GM21423 (cell line): ENCODE measurements around the gene KNDC1.
"Not testable (repeated sequence)": the region's sequence is repeated elsewhere in the genome, so short reads cannot be mapped to it uniquely, and the experiment has no call there.

Source experiments
- ATAC-seq: cut with Tn5 transposase; IDR thresholded peaks from one replicate; pipeline ENCODE4 v1.9.1; 2021; ENCODE audit warnings: mild to moderate bottlenecking, moderate library complexity; ENCODE audit not compliant: unreplicated experiment

The KNDC1 gene

DNA sequence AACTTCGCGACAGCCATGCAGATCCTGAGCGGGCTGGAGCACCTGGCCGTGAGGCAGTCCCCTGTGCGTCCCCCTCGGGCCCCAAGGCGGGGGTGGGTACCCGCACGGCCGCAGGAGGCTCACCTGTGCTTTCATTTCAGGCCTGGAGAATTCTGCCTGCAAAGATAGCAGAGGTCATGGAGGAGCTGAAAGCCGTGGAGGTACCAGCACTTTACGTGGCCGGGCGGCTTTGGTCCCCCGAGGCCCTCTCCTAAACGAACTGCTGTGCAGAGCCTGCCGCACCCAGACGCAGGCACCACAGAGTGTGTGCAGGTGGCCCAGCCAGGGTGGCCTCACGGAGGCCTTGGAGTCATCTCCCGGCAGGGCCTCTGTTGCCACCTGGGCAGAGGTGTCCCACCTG, 58.9 kb downstream of the KNDC1 start:
- ATAC-seq = no peak

DNA sequence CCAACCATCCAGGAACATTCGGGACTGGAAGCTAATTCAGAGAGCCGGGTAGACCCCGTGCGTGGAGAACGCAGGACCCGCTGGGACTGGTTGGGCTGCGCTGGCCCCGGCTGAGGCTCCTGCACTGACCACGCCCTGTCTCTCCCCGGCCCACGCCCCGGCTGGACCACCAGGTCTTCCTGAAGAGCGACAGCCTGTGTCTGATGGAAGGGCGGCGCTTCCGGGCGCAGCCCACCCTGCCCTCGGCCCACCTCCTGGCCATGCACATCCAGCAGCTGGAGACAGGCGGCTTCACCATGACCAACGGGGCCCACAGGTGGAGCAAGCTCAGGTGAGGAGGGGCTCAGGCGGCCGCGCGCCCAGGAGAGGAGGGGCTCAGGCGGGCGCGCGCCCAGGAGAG, 59.8 kb downstream of the KNDC1 start:
- no peak for ATAC-seq

DNA sequence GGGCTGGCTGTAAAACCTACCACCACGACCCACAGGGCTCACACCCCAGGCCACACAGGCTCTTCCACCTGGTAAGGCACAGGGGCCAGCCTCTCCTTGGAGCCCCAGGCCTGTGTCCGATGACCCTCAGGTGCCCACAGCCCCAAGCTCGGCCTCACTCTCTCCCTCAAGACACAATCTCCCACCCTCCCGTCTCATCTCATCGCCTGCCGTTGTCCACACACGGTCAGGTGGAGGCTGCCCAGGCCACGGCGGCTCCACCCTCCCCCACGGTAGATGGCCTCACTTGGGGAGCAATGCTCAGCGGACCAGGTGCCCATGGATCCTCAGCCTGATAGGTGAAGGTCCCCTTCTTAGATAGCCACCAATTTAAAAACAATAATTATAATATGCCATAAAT, 61.3 kb downstream of the KNDC1 start:
- no peak for ATAC-seq

DNA sequence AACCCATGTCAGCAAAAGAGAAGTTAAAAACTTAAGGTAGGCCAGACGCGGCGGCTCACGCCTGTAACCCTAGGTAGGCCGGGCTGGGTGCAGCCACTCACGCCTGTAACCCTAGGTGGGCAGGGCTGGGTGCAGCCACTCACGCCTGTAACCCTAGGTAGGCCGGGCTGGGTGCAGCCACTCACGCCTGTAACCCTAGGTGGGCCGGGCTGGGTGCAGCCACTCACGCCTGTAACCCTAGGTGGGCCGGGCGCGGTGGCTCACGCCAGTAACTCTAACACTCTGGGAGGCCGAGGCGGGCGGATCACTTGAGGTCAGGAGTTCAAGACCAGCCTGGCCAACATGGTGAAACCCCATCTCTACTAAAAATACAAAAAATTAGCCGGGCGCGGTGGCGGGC, 61.7 kb downstream of the KNDC1 start:
- ATAC-seq = not testable (repeated sequence)

DNA sequence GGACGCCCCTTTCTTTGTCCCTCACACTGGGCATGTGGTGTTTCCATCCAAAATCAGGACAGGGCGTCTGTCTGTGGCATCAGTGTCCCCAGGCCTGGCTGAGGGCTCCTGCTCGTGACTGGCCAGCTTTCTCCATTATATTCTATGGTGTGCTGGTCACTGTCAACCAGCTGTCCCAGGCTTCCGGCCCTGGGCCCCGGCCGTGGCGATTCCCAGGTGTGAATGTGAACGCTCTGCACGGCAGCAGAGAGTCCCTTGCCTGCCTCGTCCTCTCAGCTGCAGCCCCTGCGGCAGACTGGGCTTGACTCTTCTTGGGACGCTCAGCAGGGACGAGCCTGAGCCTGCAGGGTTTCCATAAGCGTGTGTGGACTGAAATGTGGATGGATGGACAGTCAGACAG, 64.1 kb downstream of the KNDC1 start:
- no peak for ATAC-seq

DNA sequence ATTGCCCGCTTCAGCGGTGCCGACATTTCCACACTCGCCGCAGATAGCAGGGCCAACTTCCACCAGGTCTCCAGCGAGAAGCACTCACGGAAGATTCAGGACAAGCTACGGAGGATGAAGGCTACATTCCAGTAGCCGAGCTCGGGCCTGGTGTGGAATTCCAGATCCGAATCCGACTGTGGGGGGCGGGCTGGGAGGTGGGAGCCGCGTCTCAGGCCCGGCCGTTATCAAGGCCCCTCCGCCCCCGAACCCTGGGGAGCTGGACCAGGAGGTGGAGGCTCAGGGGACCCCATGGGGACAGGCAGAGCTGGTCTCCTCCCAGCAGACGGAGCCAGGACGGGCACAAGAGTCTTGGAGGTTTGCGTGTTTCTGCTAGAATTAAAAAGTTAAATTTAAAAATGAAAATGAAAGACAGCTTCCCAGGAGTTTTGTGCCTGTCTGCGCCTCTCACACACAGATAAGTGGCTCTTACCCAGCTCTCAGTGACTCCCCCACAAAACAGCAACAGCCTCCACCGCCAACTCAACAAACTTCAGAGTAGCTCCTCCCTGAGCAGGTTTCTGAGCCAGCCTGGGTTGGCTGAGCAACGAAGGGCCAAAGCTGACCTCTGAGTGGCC, 64.8 kb downstream of the KNDC1 start:
- no peak for ATAC-seq

DNA sequence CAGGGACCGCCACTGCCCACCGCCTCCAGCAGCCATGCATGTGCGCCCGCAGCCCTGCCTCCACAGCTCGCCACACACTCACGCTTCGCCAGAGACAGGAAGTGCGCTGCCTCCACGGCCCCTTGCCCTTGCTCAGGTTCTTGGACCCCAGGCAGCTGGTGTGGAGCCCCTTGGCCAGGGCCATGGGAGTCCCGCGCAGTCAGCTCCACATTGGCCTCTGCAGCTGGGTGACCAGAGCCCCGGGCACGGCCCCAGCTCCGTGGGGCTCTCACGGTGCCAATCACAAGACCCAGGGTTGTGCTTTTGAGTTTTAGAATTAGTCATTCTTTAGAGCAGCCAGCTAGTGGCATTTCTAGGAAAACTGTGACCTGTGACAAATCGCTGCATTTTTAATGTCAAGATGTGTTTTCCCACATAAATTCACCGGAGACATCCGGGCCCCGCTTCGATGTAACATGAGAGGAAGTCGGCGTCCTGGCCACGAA, 65.7 kb downstream of the KNDC1 start:
- no peak for ATAC-seq

DNA sequence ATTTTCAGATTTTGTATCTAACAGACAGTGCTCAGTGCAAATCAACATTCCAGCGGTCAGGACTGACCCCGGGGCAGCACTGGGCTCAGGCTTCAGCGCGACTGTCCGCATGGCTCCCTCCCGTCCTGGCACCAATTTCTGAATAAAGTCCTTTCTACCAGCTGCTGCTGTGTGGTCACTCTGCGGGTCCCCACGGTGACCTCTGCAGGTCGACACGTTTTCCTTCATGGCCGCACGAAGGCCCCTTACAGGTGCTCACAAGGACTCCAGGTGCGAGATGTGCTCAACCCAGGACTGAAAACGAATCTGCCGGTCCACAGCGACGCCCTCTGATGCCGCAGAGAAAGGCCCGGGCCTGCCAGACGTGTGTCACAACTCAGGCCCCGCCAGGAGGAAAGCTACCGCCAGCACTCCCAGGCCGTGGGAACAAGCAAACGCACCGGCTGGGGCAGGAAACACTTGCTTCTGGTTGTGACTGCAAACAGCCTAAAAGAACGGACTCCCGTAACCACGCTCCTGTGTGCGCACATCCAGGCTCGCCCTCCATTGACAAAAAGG, 66.3 kb downstream of the KNDC1 start:
- no peak for ATAC-seq

DNA sequence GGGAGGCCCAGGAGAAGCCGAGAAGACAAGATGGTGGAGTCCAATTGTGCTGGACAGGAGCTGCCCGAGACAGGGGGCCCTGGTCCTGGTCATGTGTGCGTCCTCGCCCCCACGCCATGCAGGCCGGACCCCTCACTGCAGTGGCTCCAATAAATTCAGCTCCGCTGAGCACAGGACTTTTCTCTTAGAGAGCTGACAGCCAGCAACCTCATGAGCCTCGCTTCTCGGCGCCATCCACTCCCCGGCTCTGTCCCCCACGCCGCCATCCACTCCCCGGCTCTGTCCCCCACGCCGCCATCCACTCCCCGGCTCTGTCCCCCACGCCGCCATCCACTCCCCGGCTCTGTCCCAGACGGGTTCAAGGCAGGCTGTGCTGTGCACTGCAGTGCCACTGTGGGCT, 67.2 kb downstream of the KNDC1 start:
- ATAC-seq = no peak

DNA sequence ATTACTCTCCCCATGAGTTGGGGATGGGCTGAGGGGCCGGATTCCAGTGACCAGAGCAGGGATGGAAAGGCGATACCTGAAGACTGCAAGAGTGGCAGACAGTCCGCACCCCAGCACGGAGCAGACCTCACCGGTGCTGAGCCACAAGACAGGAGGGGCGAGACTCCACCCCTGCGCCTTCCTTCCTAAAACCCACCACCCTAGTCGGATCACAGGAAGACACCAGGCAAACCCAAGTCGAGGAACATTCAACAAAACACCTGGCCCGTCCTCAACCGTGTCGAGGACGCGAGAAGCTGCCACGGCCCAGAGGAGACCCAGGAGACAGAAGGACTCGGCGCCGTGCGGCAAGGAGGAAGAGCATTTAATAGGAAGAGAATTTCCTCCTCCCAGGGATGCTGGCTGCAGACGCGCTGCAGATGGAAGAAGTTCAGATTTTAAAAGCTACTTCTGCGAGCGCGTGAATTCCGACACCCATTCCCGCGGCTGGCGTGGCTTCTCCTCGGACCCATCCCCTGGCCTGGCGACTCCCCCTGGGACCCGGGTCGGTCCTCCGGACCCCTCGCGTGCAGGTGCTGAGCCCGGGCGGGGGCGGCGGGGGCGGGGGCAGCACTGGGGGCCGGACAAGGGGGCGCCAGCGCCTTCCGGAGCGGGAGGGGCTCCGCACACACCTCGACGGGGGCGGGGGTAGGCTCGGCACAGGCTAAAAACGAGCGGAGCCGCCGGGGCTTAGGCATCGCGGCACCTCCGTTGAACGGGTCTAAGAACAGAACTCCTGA, 69.4 kb downstream of the KNDC1 start:
- ATAC-seq = no peak

DNA sequence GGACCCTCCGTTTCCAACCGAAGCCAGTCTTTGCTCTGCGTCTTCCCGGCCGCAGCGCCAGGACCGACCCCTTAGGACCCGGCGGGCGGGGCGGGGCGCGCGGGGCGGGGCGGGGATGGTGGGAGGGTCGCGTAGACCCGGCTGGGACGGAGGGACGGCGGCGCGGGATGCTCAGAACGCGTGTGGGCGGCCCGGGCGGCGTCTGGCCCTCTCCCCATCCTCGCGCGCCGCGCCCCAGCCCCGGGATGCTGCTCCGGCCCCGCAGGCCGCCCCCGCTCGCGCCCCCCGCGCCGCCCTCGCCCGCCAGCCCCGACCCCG, 70.0 kb downstream of the KNDC1 start, which contains the start of gene UTF1:
Gene UTF1 (plus strand): TSS at position 174 of the 318 bp plus-strand sequence. CDS start 72 bp downstream, at position 246.
- ATAC-seq = no peak

DNA sequence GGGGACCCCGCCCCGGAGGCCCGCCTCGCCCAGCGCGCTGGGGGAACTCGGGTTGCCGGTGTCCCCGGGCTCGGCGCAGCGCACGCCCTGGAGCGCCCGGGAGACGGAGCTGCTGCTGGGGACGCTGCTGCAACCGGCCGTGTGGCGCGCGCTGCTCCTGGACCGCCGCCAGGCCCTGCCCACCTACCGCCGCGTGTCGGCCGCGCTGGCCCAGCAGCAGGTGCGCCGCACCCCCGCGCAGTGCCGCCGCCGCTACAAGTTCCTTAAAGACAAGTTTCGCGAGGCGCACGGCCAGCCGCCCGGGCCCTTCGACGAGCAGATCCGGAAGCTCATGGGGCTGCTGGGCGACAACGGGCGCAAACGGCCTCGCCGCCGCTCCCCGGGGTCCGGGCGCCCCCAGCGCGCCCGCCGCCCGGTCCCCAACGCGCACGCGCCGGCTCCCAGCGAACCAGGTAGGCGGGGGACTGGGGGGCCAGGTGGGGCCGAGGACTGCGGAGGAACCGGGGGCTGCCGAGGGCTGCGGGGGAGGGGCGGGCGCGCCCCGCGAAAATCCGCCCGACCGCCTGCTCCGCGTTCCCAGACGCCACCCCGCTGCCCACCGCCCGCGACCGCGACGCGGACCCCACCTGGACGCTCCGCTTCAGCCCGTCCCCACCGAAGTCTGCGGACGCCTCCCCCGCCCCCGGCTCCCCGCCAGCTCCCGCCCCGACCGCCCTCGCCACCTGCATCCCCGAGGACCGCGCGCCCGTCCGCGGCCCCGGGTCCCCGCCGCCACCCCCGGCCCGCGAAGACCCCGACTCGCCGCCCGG, 70.6 kb downstream of the KNDC1 start:
- no peak for ATAC-seq

DNA sequence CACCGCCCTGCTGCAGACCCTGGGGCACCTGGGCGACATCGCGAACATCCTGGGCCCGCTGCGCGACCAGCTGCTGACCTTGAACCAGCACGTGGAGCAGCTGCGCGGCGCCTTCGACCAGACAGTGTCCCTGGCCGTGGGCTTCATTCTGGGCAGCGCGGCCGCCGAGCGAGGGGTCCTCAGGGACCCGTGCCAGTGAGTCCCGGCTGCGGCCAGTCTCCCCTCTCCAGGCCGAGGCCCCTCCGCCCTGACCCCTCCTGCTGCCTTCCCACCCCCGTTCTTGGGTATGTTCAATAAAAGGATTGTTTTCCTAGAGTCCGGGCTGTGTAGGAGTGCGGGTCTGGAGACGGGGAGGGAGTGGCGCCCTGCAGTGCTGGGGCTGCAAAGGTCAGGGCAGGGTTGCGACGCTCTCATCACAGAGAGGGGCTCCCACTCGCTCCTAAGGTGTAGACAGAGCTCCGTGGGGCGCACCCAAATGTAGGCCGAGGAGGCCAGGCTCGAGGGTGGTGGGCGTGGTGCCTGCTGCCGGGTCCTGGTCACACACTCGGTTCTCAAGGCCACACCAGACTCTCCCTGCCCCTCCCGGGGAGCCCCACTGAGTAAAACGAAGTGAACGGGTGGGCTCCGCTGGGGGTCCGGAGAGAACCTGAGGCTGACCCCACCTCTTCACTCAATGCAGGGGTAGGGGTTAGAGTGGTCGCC, 71.4 kb downstream of the KNDC1 start:
- ATAC-seq = no peak

DNA sequence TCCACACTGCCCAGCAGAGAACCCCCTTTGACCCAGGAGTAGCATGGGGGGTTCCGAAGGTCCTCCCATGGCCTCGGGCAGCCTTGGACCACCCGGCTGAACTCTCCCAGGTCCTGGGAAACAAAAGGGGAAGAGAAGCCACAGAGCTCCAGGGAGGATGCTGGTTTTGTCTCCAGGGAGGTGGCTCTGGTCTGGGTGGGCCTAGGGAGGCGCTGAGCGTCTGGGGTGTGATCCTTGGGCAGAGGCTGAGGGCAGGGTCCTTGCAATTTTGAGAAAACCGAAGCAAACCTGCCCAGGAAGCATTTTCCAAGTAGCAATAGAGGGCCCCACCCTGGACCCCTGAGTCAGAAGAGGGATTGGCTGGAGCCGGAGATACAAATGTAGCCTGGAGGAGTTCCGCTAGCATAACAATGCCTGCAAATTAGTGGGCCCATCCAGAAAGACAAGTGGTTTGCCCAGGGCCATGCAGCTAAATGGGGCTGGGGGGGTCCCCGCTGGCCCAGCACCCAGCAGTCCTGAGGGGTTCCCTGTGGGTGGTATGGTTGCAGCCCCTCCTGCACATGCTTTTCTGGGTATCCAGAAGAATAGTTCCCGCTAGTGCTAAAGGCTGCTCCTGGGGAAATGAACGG, 72.0 kb downstream of the KNDC1 start:
- ATAC-seq = no peak

DNA sequence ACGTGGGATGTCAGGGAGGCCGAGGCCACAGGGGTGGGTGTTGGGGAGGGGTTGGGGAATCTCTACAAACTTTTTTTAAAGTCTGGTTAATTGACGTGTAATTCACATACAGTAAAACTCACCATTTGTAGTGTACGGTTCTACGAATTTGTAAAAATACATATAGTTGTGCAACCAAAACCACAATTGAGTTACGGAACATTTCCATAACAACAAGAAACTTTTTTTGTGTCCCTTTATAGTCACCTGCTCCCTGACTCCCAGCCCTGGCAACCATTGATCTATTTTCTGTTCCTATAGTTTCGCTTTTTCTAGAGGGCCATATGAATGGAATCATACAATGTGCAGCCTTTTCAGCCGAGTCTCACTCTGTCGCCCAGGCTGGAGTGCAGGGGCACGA, 74.8 kb downstream of the KNDC1 start:
- ATAC-seq = not testable (repeated sequence)

DNA sequence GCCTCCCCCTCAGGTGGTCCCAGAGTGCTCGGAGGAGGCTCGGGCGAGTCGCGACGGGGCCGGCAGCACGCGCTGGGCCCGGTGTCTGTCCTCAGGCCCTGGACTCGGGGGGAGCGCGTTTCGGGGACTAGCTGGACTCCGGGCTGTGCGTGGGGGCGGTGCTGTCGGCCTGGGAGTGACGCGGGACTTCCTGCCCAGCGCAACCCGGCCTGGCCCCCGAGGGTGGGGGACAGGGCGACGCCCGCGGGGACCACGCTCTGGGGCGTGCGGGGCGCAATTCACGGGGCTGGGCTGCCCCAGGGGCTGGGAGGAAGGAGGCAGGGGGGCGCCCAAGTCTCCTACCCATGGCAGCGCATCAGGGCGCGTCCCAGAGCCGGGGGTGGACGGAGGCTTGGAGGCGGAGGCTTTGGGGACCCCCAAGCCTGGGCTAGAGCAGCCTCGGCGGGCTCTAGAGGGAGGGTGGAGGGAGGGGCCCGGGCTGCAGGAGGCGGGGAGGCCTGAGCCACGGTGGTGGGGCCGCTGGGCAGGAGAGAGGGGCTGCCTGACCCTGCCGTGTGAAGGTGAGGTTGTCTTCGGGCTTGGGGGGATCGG, 75.3 kb downstream of the KNDC1 start:
- ATAC-seq = no peak

DNA sequence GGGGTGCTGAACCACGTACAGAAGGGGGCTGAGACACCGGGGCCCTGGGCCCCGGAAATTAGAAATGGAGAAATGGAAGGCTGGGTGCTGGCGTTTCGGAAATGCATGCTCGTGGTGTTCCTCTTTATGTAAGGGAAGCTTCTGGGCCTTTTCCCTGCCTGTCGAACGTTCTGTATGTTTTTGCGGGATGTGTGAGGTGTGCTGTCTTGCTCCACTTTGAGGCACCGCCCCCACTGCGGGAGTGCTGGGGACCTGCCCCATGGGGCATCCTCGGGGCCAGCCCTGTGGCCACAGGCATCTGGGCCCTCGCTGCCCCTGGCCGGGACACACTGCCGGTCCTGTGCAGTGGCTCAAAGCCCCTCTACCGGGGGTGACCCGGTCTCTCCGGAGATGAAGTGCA, 75.9 kb downstream of the KNDC1 start:
- ATAC-seq = no peak

DNA sequence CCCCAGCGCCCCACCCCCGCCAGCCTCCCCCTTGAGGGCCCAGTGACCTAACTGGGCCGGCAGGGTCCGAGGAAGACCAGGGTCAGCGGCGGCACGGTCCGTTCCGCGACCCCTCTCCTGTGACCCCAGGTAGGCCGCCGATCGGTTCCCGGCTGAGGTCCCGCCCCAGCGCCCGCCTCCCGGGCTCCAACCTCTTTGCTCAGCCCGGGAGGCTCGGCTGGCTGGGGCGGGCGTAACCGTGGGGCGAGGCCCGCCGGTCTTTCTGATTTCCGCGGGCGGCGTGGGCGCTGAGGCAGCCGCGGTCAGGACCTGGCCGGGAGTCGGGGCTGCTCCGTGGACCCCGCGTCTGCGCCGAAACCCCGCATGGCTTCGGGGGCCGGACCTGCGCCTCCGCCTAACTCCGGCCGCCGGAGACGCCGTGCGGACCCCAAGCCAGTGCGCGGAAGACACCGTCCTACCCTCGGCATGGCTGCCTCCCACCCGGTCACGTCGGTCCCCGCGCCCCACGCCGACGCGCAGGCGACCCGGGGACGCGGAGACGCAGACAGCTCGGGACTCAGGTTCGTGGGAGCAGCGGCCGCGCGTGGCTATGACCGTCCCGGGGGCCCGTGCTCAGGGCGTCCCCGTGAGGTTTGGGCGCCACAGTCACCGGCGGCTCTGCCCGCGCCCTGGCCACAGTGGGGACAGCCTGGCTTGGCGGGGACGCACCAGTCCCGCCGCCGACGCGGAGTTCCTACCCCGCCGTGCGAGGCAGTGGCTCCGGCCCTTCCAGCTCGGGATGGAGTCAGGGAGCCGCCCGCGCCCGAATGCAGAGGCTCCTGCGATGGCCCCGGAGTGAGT, 76.6 kb downstream of the KNDC1 start:
- ATAC-seq = no peak

DNA sequence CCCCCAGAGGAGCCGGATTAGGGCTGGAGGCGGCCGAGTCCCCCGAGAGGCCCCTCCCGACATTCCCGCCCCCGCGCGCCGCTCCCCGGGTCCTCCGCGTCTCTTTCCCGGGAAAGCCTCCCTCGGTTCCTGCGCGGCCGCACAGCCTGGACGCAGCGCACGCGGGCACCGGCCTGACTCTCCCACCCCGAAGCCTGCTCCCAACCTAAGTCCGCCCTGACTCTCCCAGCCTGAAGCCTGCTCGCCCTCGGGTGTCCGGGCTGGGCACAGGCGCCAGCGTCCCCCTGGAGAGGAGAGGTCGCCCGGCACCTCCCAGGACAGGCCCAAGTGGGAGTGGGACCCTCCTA, 77.2 kb downstream of the KNDC1 start:
- ATAC-seq = no peak
